K562 (cell line): ENCODE results near the gene ERICH6. TPM values are rescaled to one million over a fixed set of nuclear protein-coding genes. Genes with fewer than 3 reads are reported as not detected.
A peak's percentile ranks its signal among the peaks of the same experiment; 100 is the strongest.

Source experiments
- ASH1L ChIP-seq: fragments of 450-650 bp; IDR thresholded peaks from 2 replicates; pipeline ENCODE4 v1.6.1; 2018; ENCODE audit warnings: borderline replicate concordance, mild to moderate bottlenecking, low read depth; ENCODE audit not compliant: partially characterized antibody
- FOXK1 ChIP-seq: sonication (generic); formaldehyde crosslinking; IDR thresholded peaks from 2 replicates; pipeline ENCODE4 v1.8.0; 2022; ENCODE audit warnings: missing genetic modification reagents, mild to moderate bottlenecking, borderline replicate concordance
- GATAD2B ChIP-seq: fragments of 450-650 bp; IDR thresholded peaks from 2 replicates; pipeline ENCODE4 v1.6.1; 2017; ENCODE audit warnings: mild to moderate bottlenecking, borderline replicate concordance
- MGA ChIP-seq: fragments of 450-650 bp; IDR thresholded peaks from 2 replicates; pipeline ENCODE4 v1.6.1; 2016; ENCODE audit warnings: mild to moderate bottlenecking, moderate library complexity
- RCOR1 ChIP-seq, 2 experiments: IDR thresholded peaks; 2 replicates each; pipeline ENCODE4 v1.6.1; 2012; ENCODE audit warnings: low read depth in 2 of 2, low read length in 2 of 2, borderline replicate concordance in 1 of 2, improper control_type of control experiment in 1 of 2
- REST ChIP-seq, 2 experiments: fragments of 450-650 bp; formaldehyde crosslinking in 1 of 2; IDR thresholded peaks; 2 replicates each; pipeline versions ENCODE4 v1.4.0 to v1.6.1; 2014 to 2020; ENCODE audit warnings: mild to moderate bottlenecking in 2 of 2, borderline replicate concordance in 1 of 2, low read depth in 1 of 2
- STAT5A ChIP-seq: IDR thresholded peaks from 2 replicates; pipeline ENCODE4 v1.6.1; 2012; ENCODE audit warnings: low read length, inconsistent platforms, borderline replicate concordance
- polyA plus RNA-seq, 8 experiments: library from polyadenylated mRNA; depleted of rRNA in 4 of 8; stranded (reverse) in 5 of 8; unstranded in 3 of 8; fragments of >200 nt; fragmentation: Nextera tagmentation in 2 of 8; fragmentation: Illumina TruSeq in 1 of 8; extraction: Ambion mirVana in 2 of 8; extraction: Trizol in 1 of 8; gene quantifications; 2 replicates each; pipeline versions ENCODE4 v1.2.1 to v1.2.3, GENCODE V29; 2011 to 2014; ENCODE audit warnings: inconsistent platforms in 1 of 8, missing spikeins in 1 of 8
- total RNA-seq, 7 experiments: library from RNA; depleted of rRNA in 6 of 7; stranded (reverse); fragments of >200 nt in 6 of 7; fragmentation: Illumina TruSeq in 2 of 7; extraction: Trizol in 2 of 7; gene quantifications; 2 replicates each; pipeline versions ENCODE4 v1.2.1 to v1.2.3, GENCODE V29; 2011 to 2021; ENCODE audit warnings: low replicate concordance in 1 of 7

The ERICH6 gene
- total and polyA plus RNA-seq, 9 of the 15 experiments (the other 6 are each of a cell fraction or from before 2014, with no cell fraction given) = not detected

- TF ChIP-seq MGA = peak; percentile 76
- TF ChIP-seq REST (IDR thresholded peaks at IDR 0.05; ENCODE audit: borderline replicate concordance) = peak; percentile 36; the same call in 1 of the 2 replicates
- TF ChIP-seq REST (CRISPR knock-in tag; IDR thresholded peaks at IDR 0.05; ENCODE audit: low read depth) = no peak
- 0 out of 2 replicates have a peak, but pooled peaks have one; percentile 18 for TF ChIP-seq GATAD2B
- peak; percentile 73 to 86 for TF ChIP-seq RCOR1 (IDR thresholded peaks at IDR 0.05; ENCODE audit: borderline replicate concordance in 1 of 2, low read depth in 2 of 2, low read length in 2 of 2)
- peak; percentile 91 for TF ChIP-seq STAT5A
- no peak for TF ChIP-seq FOXK1 (CRISPR knock-in tag)
- TF ChIP-seq ASH1L = no peak
Measured at GRCh38 chr3:150733373-150733935, 29.7 kb upstream of the ERICH6 start (continued).
